ENCODE measurements around the gene FBXL17. TPM values are rescaled to one million over a fixed set of nuclear protein-coding genes. Genes with fewer than 3 reads are reported as not detected.

FBXL17 gene
- total RNA-seq, 1 experiment from 2014 or later = 5.3 TPM

- TF ChIP-seq CTCF (conservative IDR thresholded peaks at IDR 0.05) = no peak
- no peak overlapping the region for H3T11ph ChIP-seq (ENCODE audit: low read length)
- no peaks in the 10 kb centered on the region for H3K23me2 ChIP-seq (ENCODE audit: insufficient read length, low read depth, low read length, poor library complexity, severe bottlenecking)
- Mint-ChIP-seq H3K4me3 (no peak overlapping the region), H3K27ac (no peak overlapping the region), H3K4me1 (peaks cover 19 to 25% of the 10 kb centered on the region in 2 experiments), H3K27me3 (ENCODE audit: low read depth) (no peaks in the 10 kb centered on the region), H3K36me3 (ENCODE audit: insufficient read depth in 1 of 3, low read depth in 3 of 3) (no peaks in the 10 kb centered on the region), H3K9me3 (no peaks in the 10 kb centered on the region)
- no peak overlapping the region for H3K4me2 ChIP-seq (ENCODE audit: insufficient read depth, insufficient read length, low read length)
- H4K8ac ChIP-seq (replicated peaks; ENCODE audit: insufficient read length, low read depth, low read length) = no peak overlapping the region
- no peak overlapping the region for H2BK15ac ChIP-seq (ENCODE audit: low read depth, low read length)
- no peak overlapping the region for H3K14ac ChIP-seq (ENCODE audit: insufficient read depth, low read length)
- no CpG with 5 or more reads among the region's 2 CpGs for WGBS (ENCODE audit: extremely low coverage, insufficient read length, low lambda C conversion rate)
- no peak overlapping the region for H3K18ac ChIP-seq (ENCODE audit: insufficient read length, low read depth, low read length)
- no peak overlapping the region for H2BK20ac ChIP-seq (ENCODE audit: low read depth, low read length, poor library complexity, severe bottlenecking)
- H3K56ac ChIP-seq (ENCODE audit: insufficient read length, low read depth, low read length) = no peak overlapping the region
- H3K79me1 ChIP-seq (ENCODE audit: insufficient read depth, low read depth, low read length, poor library complexity, severe bottlenecking) = no peaks in the 10 kb centered on the region
- H3K9me3 ChIP-seq (ENCODE audit: control insufficient read depth, low read depth, low read length) = no peaks in the 10 kb centered on the region
- H2BK5ac ChIP-seq (ENCODE audit: insufficient read length, low read length) = no peak overlapping the region
- no peaks in the 10 kb centered on the region; the same call in 1 of the 2 replicates for H3K4me1 ChIP-seq (ENCODE audit: insufficient read depth, low read length)
- no peak overlapping the region for H4K91ac ChIP-seq (ENCODE audit: insufficient read length, low read depth, low read length)
- no peak overlapping the region for H4K5ac ChIP-seq (ENCODE audit: insufficient read length, low read depth, low read length)
- H3K4ac ChIP-seq (ENCODE audit: low read depth, low read length) = no peak overlapping the region
- DNase-seq = no peak
- no peaks in the 10 kb centered on the region for H3K27me3 ChIP-seq (ENCODE audit: insufficient read depth, low read length)
- no peak overlapping the region for H2BK120ac ChIP-seq (ENCODE audit: low read depth, low read length, poor library complexity, severe bottlenecking)
- no peak overlapping the region for H2BK12ac ChIP-seq (ENCODE audit: insufficient read length, low read depth, low read length)
- H4K20me1 ChIP-seq (ENCODE audit: control insufficient read depth, insufficient read depth, insufficient read length) = no peaks in the 10 kb centered on the region
- no peak overlapping the region for H3K23ac ChIP-seq (ENCODE audit: insufficient read length, low read depth, low read length)
- H3K79me2 ChIP-seq (ENCODE audit: insufficient read depth, low read length) = no peaks in the 10 kb centered on the region; the same call in 1 of the 2 replicates
- H3K27ac ChIP-seq (ENCODE audit: insufficient read length, low read depth, low read length) = no peak overlapping the region
- H2AFZ ChIP-seq (ENCODE audit: low read length) = no peak overlapping the region
- H2AK5ac ChIP-seq (ENCODE audit: insufficient read length, low read length) = no peak overlapping the region
- H3K9ac ChIP-seq (ENCODE audit: extremely low read depth, insufficient read length, low read length) = no peak overlapping the region
Measured at GRCh38 chr5:108118813-108119514, 262.9 kb downstream of the FBXL17 start.
